ENCODE results near the gene CD151. TPM values are rescaled to one million over a fixed set of nuclear protein-coding genes. Genes with fewer than 3 reads are reported as not detected.

The CD151 gene
- total RNA-seq (2014; rRNA removed; shearing (Covaris generic)): 292 and 302 TPM in 2 replicates
- polyA plus RNA-seq (2014; cell fraction: nucleus; rRNA removed): 1,063 and 1,198 TPM in 2 replicates

- no peak for DNase-seq (ENCODE audit: extremely low read depth, low read depth)
Measured at GRCh38 chr11:832529-833113, at the start of gene CD151. CD151 (plus strand) TSS chr11:832952; CDS start chr11:836070, 3,118 bp downstream.

- DNase-seq (ENCODE audit: extremely low read depth, low read depth): no peak
Measured at GRCh38 chr11:783581-784015, 49.2 kb upstream of the CD151 start.

- DNase-seq (ENCODE audit: extremely low read depth, low read depth): no peak
Measured at GRCh38 chr11:786235-787083, 46.3 kb upstream of the CD151 start.

GRCh38 chr11:787084-787675 lies 45.6 kb upstream of the CD151 start:
- no peak for DNase-seq (ENCODE audit: extremely low read depth, low read depth)

- DNase-seq (ENCODE audit: extremely low read depth, low read depth): no peak
Measured at GRCh38 chr11:788009-788640, 44.6 kb upstream of the CD151 start.

- DNase-seq (ENCODE audit: extremely low read depth, low read depth): no peak
Measured at GRCh38 chr11:788953-789940, 43.5 kb upstream of the CD151 start.

- no peak for DNase-seq (ENCODE audit: extremely low read depth, low read depth)
Measured at GRCh38 chr11:789943-790342, 42.8 kb upstream of the CD151 start, which contains the start of gene CEND1. CEND1 (minus strand) TSS chr11:790090; CDS start chr11:788576, 1,514 bp downstream.

- DNase-seq (ENCODE audit: extremely low read depth, low read depth): no peak
Measured at GRCh38 chr11:790721-791564, 41.8 kb upstream of the CD151 start.

GRCh38 chr11:791658-792534 lies 40.9 kb upstream of the CD151 start:
- no peak for DNase-seq (ENCODE audit: extremely low read depth, low read depth)

- no peak for DNase-seq (ENCODE audit: extremely low read depth, low read depth)
Measured at GRCh38 chr11:792535-792821, 40.3 kb upstream of the CD151 start.

- DNase-seq (ENCODE audit: extremely low read depth, low read depth): no peak
Measured at GRCh38 chr11:792873-793272, 39.9 kb upstream of the CD151 start.

- DNase-seq (ENCODE audit: extremely low read depth, low read depth): no peak
Measured at GRCh38 chr11:793556-793955, 39.2 kb upstream of the CD151 start.

- DNase-seq (ENCODE audit: extremely low read depth, low read depth): no peak
Measured at GRCh38 chr11:794013-794765, 38.6 kb upstream of the CD151 start.

- no peak for DNase-seq (ENCODE audit: extremely low read depth, low read depth)
Measured at GRCh38 chr11:794766-795633, 37.8 kb upstream of the CD151 start.

GRCh38 chr11:795634-796564 lies 36.9 kb upstream of the CD151 start:
- DNase-seq (ENCODE audit: extremely low read depth, low read depth): no peak
